Activated T-cell treated with anti-CD3 and anti-CD28 coated beads, Interleukin-2, amount 50 U/mL, for 72 hours (primary cell): ENCODE results near the gene ATP11C. TPM values are rescaled to one million over a fixed set of nuclear protein-coding genes. Genes with fewer than 3 reads are reported as not detected.

Source experiments
- ATAC-seq, 2 donors: fragments of 150-1000 bp; cut with Tn5 transposase; replicated peaks in 1 of 2; 2 replicates each; pipeline ENCODE4 v1.10.0; 2021; ENCODE audit warnings: moderate library complexity in 2 of 2, mild to moderate bottlenecking in 1 of 2
- DNase-seq, 2 donors: peaks; one replicate each; pipeline ENCODE4 v3.0.0; 2021 to 2022; ENCODE audit warnings: mixed read lengths in 1 of 2
- H3K27ac Mint-ChIP-seq: one replicate; pipeline ENCODE4 v1.8.0; 2022; ENCODE audit warnings: mild to moderate bottlenecking, moderate library complexity, mixed read lengths
- H3K27me3 Mint-ChIP-seq: one replicate; pipeline ENCODE4 v1.8.0; 2022; ENCODE audit warnings: low read depth, mixed read lengths
- H3K36me3 Mint-ChIP-seq, 2 donors: one replicate each; pipeline ENCODE4 v1.8.0; 2022; ENCODE audit warnings: mixed read lengths in 2 of 2, mild to moderate bottlenecking in 1 of 2; ENCODE audit not compliant: insufficient read depth in 2 of 2
- H3K4me1 Mint-ChIP-seq: one replicate; pipeline ENCODE4 v1.8.0; 2022; ENCODE audit warnings: low read depth, mixed read lengths
- H3K4me3 Mint-ChIP-seq, 2 donors: one replicate each; pipeline ENCODE4 v1.8.0; 2022; ENCODE audit warnings: mild to moderate bottlenecking in 2 of 2, mixed read lengths in 2 of 2, moderate library complexity in 2 of 2
- H3K9me3 Mint-ChIP-seq, 2 donors: one replicate each; pipeline ENCODE4 v1.8.0; 2022; ENCODE audit warnings: mixed read lengths in 2 of 2
- total RNA-seq, 2 donors: library from RNA; stranded (reverse); gene quantifications; one replicate each; pipeline ENCODE4 v1.2.3, GENCODE V29; 2022

Gene ATP11C
- total RNA-seq, 2 donors from 2014 or later: 15.6 to 19.1 TPM

GRCh38 chrX:139907078-139907477, 25.8 kb downstream of the ATP11C start:
- no peak overlapping the region for H3K27ac Mint-ChIP-seq
- no peaks in the 10 kb centered on the region for H3K9me3 Mint-ChIP-seq
- ATAC-seq: no peak
- no peak for DNase-seq
- H3K4me3 Mint-ChIP-seq: no peak overlapping the region
- H3K36me3 Mint-ChIP-seq: no peaks in the 10 kb centered on the region
- peaks cover 23% of the 10 kb centered on the region for H3K4me1 Mint-ChIP-seq
- peaks cover 6% of the 10 kb centered on the region for H3K27me3 Mint-ChIP-seq

- H3K9me3 Mint-ChIP-seq: no peaks in the 10 kb centered on the region
- H3K36me3 Mint-ChIP-seq: no peaks in the 10 kb centered on the region
- H3K4me3 Mint-ChIP-seq: no peak overlapping the region
- no peak overlapping the region for H3K27ac Mint-ChIP-seq
- DNase-seq (no peak), ATAC-seq (no peak)
- H3K27me3 Mint-ChIP-seq: peaks cover 6% of the 10 kb centered on the region
- H3K4me1 Mint-ChIP-seq: peaks cover 22% of the 10 kb centered on the region
Observed at GRCh38 chrX:139905743-139906142, 27.1 kb downstream of the ATP11C start.

- H3K9me3 Mint-ChIP-seq: no peaks in the 10 kb centered on the region
- ATAC-seq (no peak), DNase-seq (no peak)
- H3K36me3 Mint-ChIP-seq: no peaks in the 10 kb centered on the region
- peaks cover 6% of the 10 kb centered on the region for H3K27me3 Mint-ChIP-seq
- peaks cover 15% of the 10 kb centered on the region for H3K4me1 Mint-ChIP-seq
- H3K4me3 Mint-ChIP-seq: no peak overlapping the region
- no peak overlapping the region for H3K27ac Mint-ChIP-seq
Observed at GRCh38 chrX:139905051-139905450, 27.8 kb downstream of the ATP11C start.

DNA sequence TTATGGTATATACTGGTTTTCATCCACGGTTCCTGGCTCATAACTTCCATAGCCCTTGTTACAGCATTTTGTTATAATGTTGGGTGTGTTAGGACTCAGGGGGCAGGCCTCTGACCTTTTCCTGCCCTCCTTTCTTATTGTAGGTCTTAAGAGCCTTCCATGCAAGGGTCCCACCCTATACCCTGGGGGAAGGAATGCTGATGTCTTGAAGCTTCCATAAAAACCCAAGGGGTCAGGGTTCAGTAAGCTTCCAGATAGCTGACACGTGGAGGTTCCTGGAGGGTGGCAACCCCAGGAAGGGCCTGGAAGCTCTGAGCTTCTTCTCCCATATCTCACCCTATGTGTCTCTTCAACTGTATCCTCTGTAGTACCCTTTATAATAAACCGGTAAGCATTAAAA, 29.6 kb downstream of the ATP11C start:
- H3K36me3 Mint-ChIP-seq: no peaks in the 10 kb centered on the region
- H3K4me1 Mint-ChIP-seq: peaks cover 5% of the 10 kb centered on the region
- H3K9me3 Mint-ChIP-seq: no peaks in the 10 kb centered on the region
- no peak overlapping the region for H3K4me3 Mint-ChIP-seq
- no peak overlapping the region for H3K27ac Mint-ChIP-seq
- DNase-seq: no peak
- H3K27me3 Mint-ChIP-seq: peaks cover 5% of the 10 kb centered on the region
- ATAC-seq: no peak

DNA sequence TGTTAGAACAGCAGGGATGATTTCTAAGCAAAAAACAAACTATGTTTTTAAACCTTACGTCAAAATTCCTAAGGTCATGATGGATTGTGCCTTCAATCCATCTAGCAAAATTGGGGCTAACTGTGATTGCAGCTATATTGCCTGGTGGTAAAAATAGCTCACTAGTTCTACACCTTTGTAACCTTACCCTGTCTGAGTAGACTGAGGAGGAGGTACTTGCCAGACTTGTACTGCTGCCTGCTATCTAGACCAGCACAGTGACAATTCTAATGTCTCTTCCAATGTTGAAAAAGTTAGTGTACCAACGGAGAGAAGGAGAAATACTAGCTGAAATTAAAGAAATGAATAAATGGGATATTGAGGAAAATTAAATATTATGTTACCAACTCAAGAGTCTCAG, 30.3 kb downstream of the ATP11C start:
- ATAC-seq (no peak), DNase-seq (no peak)
- no peaks in the 10 kb centered on the region for H3K36me3 Mint-ChIP-seq
- H3K4me1 Mint-ChIP-seq: no peaks in the 10 kb centered on the region
- no peak overlapping the region for H3K4me3 Mint-ChIP-seq
- no peak overlapping the region for H3K27ac Mint-ChIP-seq
- H3K9me3 Mint-ChIP-seq: no peaks in the 10 kb centered on the region
- H3K27me3 Mint-ChIP-seq: no peaks in the 10 kb centered on the region

- no peak overlapping the region for H3K27ac Mint-ChIP-seq
- no peaks in the 10 kb centered on the region for H3K27me3 Mint-ChIP-seq
- ATAC-seq: no peak
Observed at GRCh38 chrX:139898334-139898733, 34.5 kb downstream of the ATP11C start.

DNA sequence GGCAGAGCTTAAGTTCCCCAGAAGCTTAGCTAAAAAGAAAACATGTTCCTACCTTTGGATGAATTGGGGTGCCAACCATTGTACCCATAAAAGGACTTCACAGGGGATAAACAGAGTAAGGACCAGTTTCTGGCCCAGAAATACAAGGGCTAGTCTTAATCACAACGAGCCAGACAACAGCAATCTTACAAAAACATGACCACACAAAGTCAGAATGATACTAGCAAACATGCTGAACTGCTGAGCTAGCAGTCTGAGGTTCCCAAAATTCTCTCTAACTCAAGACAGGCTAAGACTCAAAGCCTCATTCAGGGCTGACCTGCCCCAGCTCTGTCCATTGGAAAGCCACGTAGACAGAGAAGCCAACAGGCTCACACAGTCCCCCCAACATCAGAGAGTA, 40.3 kb downstream of the ATP11C start:
- Mint-ChIP-seq H3K9me3 (no peaks in the 10 kb centered on the region), H3K27ac (no peak overlapping the region), H3K36me3 (peaks cover 0 to 1% of the 10 kb centered on the region in 2 donors), H3K4me3 (peak overlapping the region in 1 of 2 donors; percentile 7), H3K4me1 (peaks cover 21% of the 10 kb centered on the region), H3K27me3 (no peaks in the 10 kb centered on the region)
- ATAC-seq (peak; percentile 63 to 81), DNase-seq (no peak)

More at GRCh38 chrX:139898334-139898733, 34.5 kb downstream of the ATP11C start:
- Mint-ChIP-seq H3K4me1 (no peaks in the 10 kb centered on the region), H3K36me3 (peaks cover 0 to 1% of the 10 kb centered on the region in 2 donors), H3K9me3 (no peaks in the 10 kb centered on the region), H3K4me3 (no peak overlapping the region)
- no peak for DNase-seq

DNA sequence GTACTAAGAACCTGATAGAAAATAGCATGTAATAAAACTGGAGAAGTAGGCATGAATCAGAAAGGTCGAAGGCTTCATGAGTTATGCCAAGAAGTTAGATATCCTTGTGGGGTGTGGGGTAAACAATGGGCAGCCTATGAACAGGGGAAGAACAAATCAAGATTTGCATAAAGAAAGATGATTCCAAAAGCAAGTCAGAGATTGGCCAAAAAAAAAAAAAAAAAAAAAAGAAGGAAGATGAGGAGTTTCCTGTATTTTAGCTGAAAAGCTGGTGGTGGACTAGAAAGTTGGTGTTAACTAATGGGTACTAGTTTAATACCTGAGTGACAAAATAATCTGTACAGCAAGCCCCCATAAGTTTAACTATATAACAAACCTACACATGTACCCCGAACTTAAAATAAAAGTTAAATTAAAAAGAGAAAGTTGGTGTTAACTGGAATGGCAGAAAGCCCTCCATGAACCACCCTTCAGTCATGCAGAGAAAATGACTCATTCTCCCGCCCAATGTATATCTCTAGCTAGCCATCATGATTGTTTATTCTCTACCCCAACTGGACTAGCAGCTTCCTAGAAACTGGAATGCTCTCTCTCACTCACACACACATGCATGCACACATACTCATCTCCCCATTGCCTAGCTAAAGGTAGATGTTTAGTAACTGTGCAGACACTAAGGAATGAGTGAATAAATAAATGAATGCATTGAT, 41.7 kb downstream of the ATP11C start:
- Mint-ChIP-seq H3K36me3 (peaks cover 0 to 1% of the 10 kb centered on the region in 2 donors), H3K9me3 (no peaks in the 10 kb centered on the region), H3K27ac (no peak overlapping the region), H3K4me3 (peak overlapping the region in 1 of 2 donors; percentile 32), H3K27me3 (no peaks in the 10 kb centered on the region), H3K4me1 (peaks cover 21% of the 10 kb centered on the region)
- DNase-seq: no peak
- peak; percentile 39 to 57 for ATAC-seq

- Mint-ChIP-seq H3K36me3 (peaks cover 0 to 1% of the 10 kb centered on the region in 2 donors), H3K27ac (no peak overlapping the region), H3K4me1 (peaks cover 21% of the 10 kb centered on the region), H3K27me3 (peaks cover 6% of the 10 kb centered on the region), H3K4me3 (no peak overlapping the region), H3K9me3 (no peaks in the 10 kb centered on the region)
- no peak for ATAC-seq
- no peak for DNase-seq
Observed at GRCh38 chrX:139889760-139890159, 43.1 kb downstream of the ATP11C start.

DNA sequence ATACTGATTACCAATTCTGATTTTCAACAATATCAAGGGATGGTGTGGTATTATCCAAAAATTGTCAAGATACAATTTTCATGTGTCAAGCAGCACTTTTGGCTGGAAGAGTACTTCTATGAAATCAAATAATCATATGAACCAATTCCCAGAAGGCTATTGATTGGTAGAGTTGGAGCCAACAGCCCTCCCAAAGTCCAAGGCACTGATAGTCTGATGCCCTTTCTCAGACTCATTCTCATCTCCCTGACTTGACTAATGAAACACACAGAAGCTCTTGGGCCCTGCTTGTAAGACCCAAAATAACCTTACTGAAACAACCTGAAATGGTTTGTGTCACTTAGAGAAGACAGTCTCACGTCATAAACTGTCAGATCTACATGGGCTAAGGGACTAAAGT, 48.9 kb downstream of the ATP11C start:
- H3K9me3 Mint-ChIP-seq: peaks cover 0 to 1% of the 10 kb centered on the region in 2 donors
- H3K36me3 Mint-ChIP-seq: no peaks in the 10 kb centered on the region
- no peak for DNase-seq
- no peak overlapping the region for H3K4me3 Mint-ChIP-seq
- peaks cover 16% of the 10 kb centered on the region for H3K27me3 Mint-ChIP-seq
- peak overlapping the region; percentile 42 for H3K27ac Mint-ChIP-seq
- no peak for ATAC-seq
- H3K4me1 Mint-ChIP-seq: peaks cover 11% of the 10 kb centered on the region

DNA sequence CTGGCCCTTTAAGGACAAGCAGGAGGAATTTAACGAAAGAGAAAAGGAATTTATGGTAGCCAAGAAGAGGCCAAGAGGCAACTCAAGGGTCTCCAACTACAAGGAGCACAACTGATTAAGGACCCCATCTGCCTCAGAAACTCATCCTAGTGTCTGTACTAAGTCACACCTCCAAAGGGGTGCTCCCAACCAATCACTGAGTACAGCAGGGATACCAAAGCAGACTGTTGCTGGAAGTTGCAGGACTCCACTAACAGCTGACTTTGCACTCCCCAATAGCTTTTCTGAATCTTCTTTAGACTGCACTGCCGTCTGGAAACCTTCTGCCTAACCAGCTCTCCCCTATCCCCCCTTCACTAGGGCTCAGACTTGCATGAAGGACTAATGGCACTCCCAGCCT, 50.6 kb downstream of the ATP11C start:
- Mint-ChIP-seq H3K4me3 (peak overlapping the region in 1 of 2 donors; percentile 41), H3K27ac (peak overlapping the region; percentile 79), H3K36me3 (no peaks in the 10 kb centered on the region), H3K27me3 (peaks cover 28% of the 10 kb centered on the region), H3K9me3 (peaks cover 0 to 1% of the 10 kb centered on the region in 2 donors), H3K4me1 (peaks cover 11% of the 10 kb centered on the region)
- DNase-seq (no peak), ATAC-seq (no peak)

DNA sequence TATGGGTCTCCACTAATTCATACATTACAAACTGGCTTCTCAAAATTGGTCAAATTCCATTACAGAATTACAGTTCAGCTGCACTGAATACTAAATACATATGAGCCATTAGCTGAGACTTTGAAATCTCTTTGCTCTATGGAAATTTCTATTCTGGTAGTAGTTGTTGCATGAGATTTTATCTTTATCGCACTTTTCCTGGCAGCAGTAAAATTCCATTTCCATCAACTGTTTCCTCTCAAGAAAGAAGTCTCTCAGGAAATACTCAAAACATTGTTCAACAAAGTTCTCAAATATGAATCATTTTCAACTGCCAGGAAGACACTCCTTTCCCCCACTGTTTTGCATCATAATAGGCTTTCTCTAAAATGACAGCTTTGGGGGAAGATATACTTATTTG, 51.3 kb downstream of the ATP11C start:
- peaks cover 11% of the 10 kb centered on the region for H3K4me1 Mint-ChIP-seq
- ATAC-seq (no peak), DNase-seq (no peak)
- peak overlapping the region in 1 of 2 donors; percentile 43 for H3K4me3 Mint-ChIP-seq
- peak overlapping the region; percentile 79 for H3K27ac Mint-ChIP-seq
- peaks cover 31% of the 10 kb centered on the region for H3K27me3 Mint-ChIP-seq
- H3K9me3 Mint-ChIP-seq: peaks cover 0 to 1% of the 10 kb centered on the region in 2 donors
- no peaks in the 10 kb centered on the region for H3K36me3 Mint-ChIP-seq

DNA sequence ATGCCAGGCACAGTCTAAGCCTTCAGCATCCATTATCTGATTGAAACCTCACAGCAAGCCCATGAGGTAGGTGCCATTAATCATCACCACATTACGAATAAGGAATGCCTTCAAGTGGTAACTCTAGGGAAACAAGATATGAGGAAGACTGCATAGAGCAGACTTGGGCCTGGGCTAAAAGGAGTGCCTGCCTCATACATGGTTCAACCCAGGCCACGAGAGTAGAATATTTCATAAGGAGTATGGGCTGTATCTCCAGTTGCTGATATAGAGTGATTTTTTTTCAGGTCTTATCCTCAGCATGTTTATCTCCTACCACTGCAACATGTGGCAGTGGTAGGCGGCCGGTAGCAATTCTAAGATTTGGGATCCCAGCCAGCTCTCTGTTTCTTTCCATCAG, 51.7 kb downstream of the ATP11C start:
- H3K27me3 Mint-ChIP-seq: peaks cover 31% of the 10 kb centered on the region
- no peak for DNase-seq

More for the DNA sequence above, 51.7 kb downstream of the ATP11C start:
- H3K27ac Mint-ChIP-seq: no peak overlapping the region
- peaks cover 11% of the 10 kb centered on the region for H3K4me1 Mint-ChIP-seq
- ATAC-seq: no peak
- no peaks in the 10 kb centered on the region for H3K36me3 Mint-ChIP-seq
- peaks cover 0 to 1% of the 10 kb centered on the region in 2 donors for H3K9me3 Mint-ChIP-seq
- H3K4me3 Mint-ChIP-seq: no peak overlapping the region
